H1 (cell line): Measurements from ENCODE around the gene RFXAP. TPM values are rescaled to one million over a fixed set of nuclear protein-coding genes. Genes with fewer than 3 reads are reported as not detected.

Experiments
- GABPA ChIP-seq: IDR thresholded peaks from 2 replicates; pipeline ENCODE4 v1.6.1; 2011; ENCODE audit warnings: mild to moderate bottlenecking, low read length, moderate library complexity, borderline replicate concordance; ENCODE audit not compliant: insufficient read depth
- HDAC2 ChIP-seq, 2 experiments: fragments of 300-600 bp in 1 of 2; sonication (generic) in 1 of 2; IDR thresholded peaks; 2 replicates each; pipeline ENCODE4 v1.6.1; 2011 to 2012; ENCODE audit warnings: low read depth in 2 of 2, low read length in 2 of 2, mild to moderate bottlenecking in 2 of 2, moderate library complexity in 2 of 2, borderline replicate concordance in 1 of 2, inconsistent platforms in 1 of 2
- JUND ChIP-seq: IDR thresholded peaks from 2 replicates; pipeline ENCODE4 v1.6.1; 2011; ENCODE audit warnings: mild to moderate bottlenecking, improper control_type of control experiment, low read length
- KDM5A ChIP-seq: fragments of 200-600 bp; IDR thresholded peaks from 2 replicates; pipeline ENCODE4 v1.7.1; 2012; ENCODE audit warnings: mild to moderate bottlenecking, low read length, inconsistent platforms, mixed read lengths
- MAX ChIP-seq: IDR thresholded peaks from 2 replicates; pipeline ENCODE4 v1.6.1; 2012; ENCODE audit warnings: inconsistent platforms
- PHF8 ChIP-seq: fragments of 200-600 bp; sonication (generic); conservative IDR thresholded peaks from 2 replicates; pipeline ENCODE4 v1.7.1; 2012; ENCODE audit warnings: low read depth, mild to moderate bottlenecking, inconsistent platforms, low read length, moderate library complexity
- RNF2 ChIP-seq: fragments of 200-900, 300-1000 bp; sonication (generic); IDR thresholded peaks from 2 replicates; pipeline ENCODE4 v1.7.1; 2016; ENCODE audit warnings: borderline replicate concordance, low read depth, mild to moderate bottlenecking, antibody characterized with exemption, low read length; ENCODE audit not compliant: poor library complexity, severe bottlenecking; ENCODE audit errors: missing control alignments
- SIN3A ChIP-seq, 2 experiments: IDR thresholded peaks in 1 of 2; conservative IDR thresholded peaks in 1 of 2; 2 replicates each; pipeline ENCODE4 v1.6.1; 2011 to 2012; ENCODE audit warnings: low read length in 2 of 2, improper control_type of control experiment in 1 of 2, low read depth in 1 of 2, mild to moderate bottlenecking in 1 of 2
- polyA plus RNA-seq, 7 experiments: library from polyadenylated mRNA; depleted of rRNA in 3 of 7; stranded (reverse) in 5 of 7; unstranded in 2 of 7; fragments of >200 nt in 5 of 7; fragments of 200-250 nt in 2 of 7; gene quantifications; 1 replicate in 5 of 7; 2 replicates in 1 of 7; 4 replicates in 1 of 7; pipeline versions ENCODE4 v1.2.1 to v1.2.3, GENCODE V29; 2011 to 2013; ENCODE audit warnings: missing spikeins in 2 of 7, mixed read lengths in 2 of 7
- total RNA-seq: library from RNA; stranded (reverse); fragmentation: NEBNext Ultra II Directional; extraction: Animal tissue kit (Norgen Biotek cat#: 25700); gene quantifications from 2 replicates; pipeline ENCODE4 v1.2.1, GENCODE V29; 2021

Gene RFXAP
- total and polyA plus RNA-seq, 2 of the 8 experiments (the other 6 are each of a cell fraction or from before 2014, with no cell fraction given): 5.2 to 11.5 TPM

- no peak for TF ChIP-seq GABPA
- TF ChIP-seq RNF2: no peak
- 0 out of 4 replicates have a peak, but pooled peaks of 1 of the 2 experiments have one; percentile 36 for TF ChIP-seq SIN3A (conservative IDR thresholded peaks at IDR 0.05 in 1 of 2, IDR thresholded peaks at IDR 0.05 in 1 of 2; ENCODE audit: low read depth in 1 of 2, low read length in 2 of 2)
- TF ChIP-seq MAX: peak; percentile 85
- no peak for TF ChIP-seq HDAC2 (IDR thresholded peaks at IDR 0.05; ENCODE audit: borderline replicate concordance in 1 of 2, low read depth in 2 of 2, low read length in 2 of 2)
- no peak for TF ChIP-seq PHF8
- no peak for TF ChIP-seq JUND
- no peak for TF ChIP-seq KDM5A
These were observed 693 bp downstream of the RFXAP start (continued) for GRCh38 chr13:36819739-36820090.
